ENCODE measurements around the gene EZR.

EZR gene

DNA sequence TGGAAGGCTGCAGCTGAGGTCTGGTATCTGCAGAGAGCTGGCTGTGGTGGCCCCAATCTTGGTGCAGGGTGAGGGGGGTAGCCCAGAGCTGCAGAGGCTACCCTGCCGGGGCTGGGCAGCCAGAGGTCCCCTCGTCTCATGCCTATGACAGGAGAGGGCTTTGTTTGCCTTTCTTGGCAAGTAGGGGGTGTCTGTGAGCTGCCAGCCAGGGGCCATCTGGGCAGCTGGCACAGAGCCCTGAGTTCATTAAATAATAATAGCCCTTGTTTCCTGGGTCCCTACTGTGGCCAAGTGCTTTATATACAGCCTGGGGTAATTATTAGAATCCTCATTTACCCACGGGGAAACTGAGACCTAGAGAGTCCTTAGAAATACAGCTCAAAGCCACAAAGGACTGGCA, 66.6 kb downstream of the EZR start (continued):
- TF ChIP-seq CTCF (tag by site-specific recombination; IDR thresholded peaks at IDR 0.05) (0 out of 2 replicates have a peak, but pooled peaks have one; percentile 15), ZNF654 (tag by site-specific recombination; IDR thresholded peaks at IDR 0.05; ENCODE audit: low read depth) (no peak), ZNF423 (tag by site-specific recombination; IDR thresholded peaks at IDR 0.05) (0 out of 2 replicates have a peak, but pooled peaks have one; percentile 25), EGR2 (tag by site-specific recombination; IDR thresholded peaks at IDR 0.05; ENCODE audit: low read depth) (no peak), ZNF2 (tag by site-specific recombination; IDR thresholded peaks at IDR 0.05) (no peak), ZNF311 (tag by site-specific recombination; IDR thresholded peaks at IDR 0.05; ENCODE audit: borderline replicate concordance) (no peak), ZNF843 (tag by site-specific recombination; IDR thresholded peaks at IDR 0.05) (no peak)

- Histone ChIP-seq H3K36me3 (ENCODE audit: control insufficient read depth in 2 of 2, insufficient read depth in 1 of 2, low read length in 2 of 2) (no peaks in the 10 kb centered on the region), H3K4me3 (ENCODE audit: low read depth, low read length) (no peak overlapping the region), H3K4me1 (ENCODE audit: control insufficient read depth, insufficient read depth, low read length) (no peaks in the 10 kb centered on the region), H3K27ac (ENCODE audit: extremely low read depth, low read depth, low read length) (no peak overlapping the region), H3K9me3 (ENCODE audit: control insufficient read depth, insufficient read depth, low read depth, low read length) (no peaks in the 10 kb centered on the region)
- ChIA-PET POLR2A (interaction anchor here (1.1 kb wide), 1 partner anchor 11 kb away, joined by 3 read pairs; no protein-coding TSS in a partner anchor), CTCF (no interaction called here)
- no peak for TF ChIP-seq ZSCAN30 (tag by site-specific recombination; IDR thresholded peaks at IDR 0.05)
- TF ChIP-seq ZNF791 (tag by site-specific recombination; IDR thresholded peaks at IDR 0.05) = no peak
- no peak for TF ChIP-seq ZNF610 (tag by site-specific recombination; IDR thresholded peaks at IDR 0.05; ENCODE audit: borderline replicate concordance)
- TF ChIP-seq SCRT2 (tag by site-specific recombination; IDR thresholded peaks at IDR 0.05) = peak; percentile 43; the same call in 1 of the 2 replicates
- no peak for TF ChIP-seq ZNF302 (tag by site-specific recombination; IDR thresholded peaks at IDR 0.05; ENCODE audit: low read depth)
- TF ChIP-seq, protein P1, sequence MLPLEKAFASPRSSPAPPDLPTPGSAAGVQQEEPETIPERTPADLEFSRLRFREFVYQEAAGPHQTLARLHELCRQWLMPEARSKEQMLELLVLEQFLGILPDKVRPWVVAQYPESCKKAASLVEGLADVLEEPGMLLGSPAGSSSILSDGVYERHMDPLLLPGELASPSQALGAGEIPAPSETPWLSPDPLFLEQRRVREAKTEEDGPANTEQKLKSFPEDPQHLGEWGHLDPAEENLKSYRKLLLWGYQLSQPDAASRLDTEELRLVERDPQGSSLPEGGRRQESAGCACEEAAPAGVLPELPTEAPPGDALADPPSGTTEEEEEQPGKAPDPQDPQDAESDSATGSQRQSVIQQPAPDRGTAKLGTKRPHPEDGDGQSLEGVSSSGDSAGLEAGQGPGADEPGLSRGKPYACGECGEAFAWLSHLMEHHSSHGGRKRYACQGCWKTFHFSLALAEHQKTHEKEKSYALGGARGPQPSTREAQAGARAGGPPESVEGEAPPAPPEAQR (tag by site-specific recombination; IDR thresholded peaks at IDR 0.05) = no peak
- TF ChIP-seq ZNF416 (tag by site-specific recombination; IDR thresholded peaks at IDR 0.05) = no peak
Measured at GRCh38 chr6:158751921-158752320, 67.2 kb downstream of the EZR start.

- Histone ChIP-seq H3K4me1 (ENCODE audit: control insufficient read depth, insufficient read depth, low read length) (no peaks in the 10 kb centered on the region), H3K4me3 (ENCODE audit: low read depth, low read length) (no peak overlapping the region), H3K27ac (ENCODE audit: extremely low read depth, low read depth, low read length) (no peak overlapping the region), H3K36me3 (ENCODE audit: control insufficient read depth in 2 of 2, insufficient read depth in 1 of 2, low read length in 2 of 2) (no peaks in the 10 kb centered on the region), H3K9me3 (ENCODE audit: control insufficient read depth, insufficient read depth, low read depth, low read length) (no peaks in the 10 kb centered on the region)
- TF ChIP-seq ZBTB8A (tag by site-specific recombination; IDR thresholded peaks at IDR 0.05) (no peak), ZNF585B (tag by site-specific recombination; IDR thresholded peaks at IDR 0.05) (no peak), ZNF26 (tag by site-specific recombination; IDR thresholded peaks at IDR 0.05) (no peak)
- ChIA-PET POLR2A (no interaction called here), CTCF (interaction anchor here (0.7 kb wide), 2 partner anchors 150 to 297 kb away, joined by 3 read pairs; no protein-coding TSS in a partner anchor)
Measured at GRCh38 chr6:158751224-158751623, 67.9 kb downstream of the EZR start.

Measured in HEK293 (cell line).